Vagina (tissue), 2 donors: Measurements from ENCODE around the gene PGLYRP2. TPM values are rescaled to one million over a fixed set of nuclear protein-coding genes. Genes with fewer than 3 reads are reported as not detected.

Experiments
- DNase-seq, 2 donors: peaks; one replicate each; pipeline ENCODE4 v3.0.0-alpha.2; 2017; ENCODE audit errors: extremely low spot score in 2 of 2
- H3K27ac ChIP-seq: fragments of 200-600 bp; sonication (generic); one replicate; pipeline ENCODE4 v1.5.1; 2019
- H3K27me3 ChIP-seq: fragments of 200-600 bp; sonication (generic); one replicate; pipeline ENCODE4 v1.5.1; 2019
- H3K36me3 ChIP-seq, 2 donors: fragments of 200-600 bp; sonication (generic); one replicate each; pipeline ENCODE4 v1.5.1; 2017 to 2019
- H3K4me1 ChIP-seq: fragments of 200-600 bp; sonication (generic); one replicate; pipeline ENCODE4 v1.5.1; 2019
- H3K4me3 ChIP-seq, 2 donors: fragments of 200-600 bp; sonication (generic); 1 replicate in 1 of 2; 2 replicates in 1 of 2; pipeline ENCODE4 v1.5.1; 2016 to 2019
- H3K9me3 ChIP-seq: fragments of 200-600 bp; sonication (generic); one replicate; pipeline ENCODE4 v1.5.1; 2019
- CTCF ChIP-seq, 3 experiments: fragments of 450-650 bp in 2 of 3; fragments of 200-600 bp in 1 of 3; sonication (generic) in 1 of 3; IDR thresholded peaks; one replicate each; pipeline ENCODE4 v1.5.1; 2017 to 2019; ENCODE audit warnings: antibody characterized with exemption in 3 of 3, mild to moderate bottlenecking in 2 of 3, moderate library complexity in 2 of 3
- POLR2A ChIP-seq, 2 donors: fragments of 450-650 bp; IDR thresholded peaks; one replicate each; pipeline ENCODE4 v1.6.1; 2017; ENCODE audit warnings: antibody characterized with exemption in 2 of 2, mild to moderate bottlenecking in 2 of 2, moderate library complexity in 2 of 2
- POLR2AphosphoS5 ChIP-seq, 2 donors: sonication (generic); formaldehyde crosslinking; IDR thresholded peaks; one replicate each; pipeline ENCODE4 v1.9.0; 2017; ENCODE audit warnings: antibody characterized with exemption in 2 of 2, mild to moderate bottlenecking in 2 of 2, low read depth in 1 of 2; ENCODE audit not compliant: insufficient read depth in 1 of 2
- intact Hi-C: fragments of 100-400 bp; cut with DNase I; formaldehyde crosslinking; loops from one replicate; pipeline ENCODE4 v1.15.1; 2023
- total RNA-seq: library from RNA; depleted of rRNA; stranded (reverse); fragments of >200 nt; gene quantifications from one replicate; pipeline ENCODE4 v1.2.3, GENCODE V29; 2016

Gene PGLYRP2
- total RNA-seq, 1 donor from 2014 or later, result not detected

DNA sequence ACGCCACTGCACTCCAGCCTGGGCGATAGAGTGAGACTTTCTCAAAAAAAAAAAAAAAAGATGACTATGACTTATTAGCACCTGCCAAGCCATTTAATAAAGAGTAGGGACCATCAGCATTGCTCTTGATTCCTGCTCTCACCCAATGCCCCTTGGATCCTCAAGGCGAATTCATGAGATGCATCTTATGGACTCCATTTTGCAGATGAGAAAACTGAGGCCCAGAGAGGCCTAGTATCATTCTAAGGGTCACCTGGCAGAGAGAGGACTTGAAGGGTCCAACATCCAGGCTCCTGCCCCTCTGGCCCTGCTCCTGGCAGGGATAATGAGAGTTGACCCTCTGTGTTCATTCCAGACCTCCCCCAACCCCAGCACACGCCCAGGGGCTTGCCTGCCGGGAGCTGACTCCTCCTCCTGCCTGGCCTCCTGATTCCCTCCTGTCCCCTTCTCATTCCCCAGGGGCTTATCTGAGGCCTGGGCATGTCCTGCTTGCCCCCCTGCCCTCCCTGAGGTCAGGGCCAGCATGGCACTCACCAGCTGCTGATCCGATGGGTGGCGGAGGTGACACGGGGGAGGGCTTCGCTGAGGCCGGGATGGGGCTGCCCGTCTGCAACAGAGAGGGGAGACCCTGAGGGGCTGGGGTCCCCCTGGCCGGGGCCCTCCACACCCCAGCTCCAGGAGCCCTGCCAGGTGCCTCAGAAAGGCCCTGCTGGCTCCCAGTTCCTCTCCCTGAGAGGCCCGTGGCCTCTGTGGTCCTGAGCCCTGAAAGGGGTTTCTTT, 37.0 kb downstream of the PGLYRP2 start:
- no peak for DNase-seq
- H3K4me3 ChIP-seq, result no peak overlapping the region
- no peak overlapping the region for H3K27ac ChIP-seq
- intact Hi-C loops, result no loop called here
- H3K36me3 ChIP-seq, result no peaks in the 10 kb centered on the region
- no peaks in the 10 kb centered on the region for H3K27me3 ChIP-seq
- peaks cover 11% of the 10 kb centered on the region for H3K4me1 ChIP-seq
- H3K9me3 ChIP-seq, result no peaks in the 10 kb centered on the region
- TF ChIP-seq CTCF (IDR thresholded peaks at IDR 0.05), result no peak
- no peak for TF ChIP-seq POLR2A (IDR thresholded peaks at IDR 0.05)
- TF ChIP-seq POLR2AphosphoS5 (IDR thresholded peaks at IDR 0.05; ENCODE audit: insufficient read depth in 1 of 2, low read depth in 1 of 2), result no peak

DNA sequence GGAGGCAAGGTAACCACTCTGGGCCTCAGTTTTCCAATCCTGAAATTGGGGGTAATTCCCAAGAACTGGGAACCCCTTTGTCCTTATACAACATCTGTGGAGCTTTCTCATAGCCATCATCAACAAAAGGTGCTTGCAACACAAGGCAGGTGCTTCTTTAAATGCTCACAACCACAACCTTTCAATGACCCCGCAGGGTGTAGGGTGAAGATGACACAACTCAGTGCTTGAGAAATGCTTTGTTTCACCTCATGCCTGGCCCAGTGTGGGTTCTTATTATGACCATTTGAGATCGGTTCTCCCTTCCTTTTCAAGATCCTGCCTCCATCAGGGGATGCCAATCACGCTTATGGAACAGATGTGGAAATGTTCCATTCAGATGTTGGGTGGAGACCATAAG, 38.0 kb downstream of the PGLYRP2 start:
- intact Hi-C loops, result no loop called here
- no peaks in the 10 kb centered on the region for H3K27me3 ChIP-seq
- no peaks in the 10 kb centered on the region for H3K9me3 ChIP-seq
- no peak for DNase-seq
- no peaks in the 10 kb centered on the region for H3K36me3 ChIP-seq
- no peak overlapping the region for H3K4me3 ChIP-seq
- no peak for TF ChIP-seq CTCF (IDR thresholded peaks at IDR 0.05)
- TF ChIP-seq POLR2AphosphoS5 (IDR thresholded peaks at IDR 0.05; ENCODE audit: insufficient read depth in 1 of 2, low read depth in 1 of 2), result no peak
- H3K27ac ChIP-seq, result no peak overlapping the region
- H3K4me1 ChIP-seq, result peaks cover 18% of the 10 kb centered on the region

GRCh38 chr19:15439821-15440641, 39.3 kb downstream of the PGLYRP2 start:
- H3K27ac ChIP-seq, result no peak overlapping the region
- H3K4me1 ChIP-seq, result peaks cover 18% of the 10 kb centered on the region
- no peak overlapping the region for H3K4me3 ChIP-seq
- TF ChIP-seq CTCF (IDR thresholded peaks at IDR 0.05) (no peak), POLR2AphosphoS5 (IDR thresholded peaks at IDR 0.05; ENCODE audit: insufficient read depth in 1 of 2, low read depth in 1 of 2) (no peak), POLR2A (IDR thresholded peaks at IDR 0.05) (no peak)
- no peaks in the 10 kb centered on the region for H3K9me3 ChIP-seq
- intact Hi-C loops, result loop anchor here (5.0 to 10.0 kb wide), 2 partner anchors 63 to 175 kb away; partner anchors contain the start of gene AKAP8
- no peak for DNase-seq
- H3K36me3 ChIP-seq, result no peaks in the 10 kb centered on the region
- H3K27me3 ChIP-seq, result no peaks in the 10 kb centered on the region

DNA sequence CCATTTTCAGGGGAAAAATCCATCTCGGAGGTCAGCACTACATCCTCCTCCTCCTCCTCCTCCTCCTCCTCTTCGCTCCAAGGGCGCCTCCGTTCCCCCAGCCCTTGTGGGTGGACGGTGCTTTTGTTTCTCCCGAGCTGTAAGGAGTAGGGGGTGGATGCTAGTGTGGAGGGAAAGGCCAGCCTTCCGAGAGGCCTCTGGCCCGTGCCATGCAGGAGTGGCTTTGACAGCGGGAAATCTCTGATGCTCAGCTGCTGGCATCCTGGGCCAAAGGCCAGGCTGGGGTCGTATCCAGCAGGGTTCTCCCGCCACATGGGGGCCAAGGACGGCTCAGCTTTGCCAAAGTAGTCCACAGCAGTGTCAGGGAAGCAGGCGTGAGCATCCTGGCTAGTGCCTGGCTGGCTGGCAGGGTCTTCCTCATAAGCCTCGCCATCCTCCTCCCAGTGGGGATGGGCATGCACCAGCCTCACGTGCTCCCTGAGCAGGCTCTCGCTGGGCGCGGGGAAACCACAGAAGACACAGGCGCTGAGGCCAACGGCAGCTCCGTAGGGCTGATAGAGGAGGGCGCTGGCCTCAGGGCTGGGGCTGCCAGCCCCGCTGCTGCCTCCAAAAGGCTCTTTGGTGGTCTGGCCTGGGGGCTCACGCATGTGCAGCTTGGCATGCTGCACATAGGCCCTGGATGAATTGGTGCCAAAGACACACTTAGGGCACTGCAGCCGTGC, 40.1 kb downstream of the PGLYRP2 start:
- peaks cover 18% of the 10 kb centered on the region for H3K4me1 ChIP-seq
- H3K27ac ChIP-seq, result no peak overlapping the region
- H3K36me3 ChIP-seq, result no peaks in the 10 kb centered on the region
- TF ChIP-seq POLR2AphosphoS5 (IDR thresholded peaks at IDR 0.05; ENCODE audit: insufficient read depth in 1 of 2, low read depth in 1 of 2), result no peak
- intact Hi-C loops, result loop anchor here (5.0 to 10.0 kb wide), 2 partner anchors 62 to 174 kb away; partner anchors contain the start of gene AKAP8
- H3K27me3 ChIP-seq, result no peaks in the 10 kb centered on the region
- DNase-seq, result no peak
- no peaks in the 10 kb centered on the region for H3K9me3 ChIP-seq
- no peak overlapping the region for H3K4me3 ChIP-seq

DNA sequence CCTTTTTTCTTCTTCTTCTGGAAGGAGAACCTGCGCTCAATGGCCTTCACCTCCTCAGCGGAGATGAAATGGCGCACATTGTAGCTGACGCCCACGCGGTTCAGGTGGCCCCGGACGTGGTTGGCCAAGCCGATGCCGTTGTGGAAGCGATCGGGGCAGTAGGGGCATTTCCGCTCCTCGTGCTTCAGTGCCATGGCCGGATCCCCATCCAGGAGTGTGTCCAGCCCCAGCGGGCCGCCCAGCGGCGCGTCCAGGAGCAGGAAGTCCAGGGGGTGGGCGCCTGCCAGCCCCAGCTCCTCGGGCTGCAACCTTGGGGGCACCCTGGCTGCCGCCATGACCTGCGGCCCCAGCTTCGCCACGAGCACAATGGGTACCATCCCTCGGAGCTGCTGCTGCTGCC, 40.7 kb downstream of the PGLYRP2 start:
- Histone ChIP-seq H3K4me1 (peaks cover 20% of the 10 kb centered on the region), H3K27ac (peak overlapping the region; percentile 68), H3K27me3 (no peaks in the 10 kb centered on the region), H3K9me3 (no peaks in the 10 kb centered on the region), H3K36me3 (no peaks in the 10 kb centered on the region), H3K4me3 (no peak overlapping the region)
- intact Hi-C loops, result loop anchor here (5.0 to 10.0 kb wide), 2 partner anchors 61 to 174 kb away; partner anchors contain the start of gene AKAP8
- TF ChIP-seq POLR2A (IDR thresholded peaks at IDR 0.05), result no peak
- TF ChIP-seq POLR2AphosphoS5 (IDR thresholded peaks at IDR 0.05; ENCODE audit: insufficient read depth in 1 of 2, low read depth in 1 of 2), result no peak
- TF ChIP-seq CTCF (IDR thresholded peaks at IDR 0.05), result no peak
- DNase-seq, result no peak
